22Rv1 (cell line): ENCODE results near the gene ABCC4.
"Not testable (repeated sequence)": the region's sequence is repeated elsewhere in the genome, so short reads cannot be mapped to it uniquely, and the experiment has no call there.

Experiments used
- H3K27ac ChIP-seq: fragments of 450-650 bp; 2 replicates; pipeline ENCODE4 v1.5.1; 2017
- CTCF ChIP-seq: fragments of 450-650 bp; IDR thresholded peaks from 2 replicates; pipeline ENCODE4 v1.5.1; 2017; ENCODE audit warnings: mild to moderate bottlenecking
- ZFX ChIP-seq: fragments of 450-650 bp; IDR thresholded peaks from 2 replicates; pipeline ENCODE4 v1.6.1; 2017; ENCODE audit warnings: antibody characterized with exemption, borderline replicate concordance

ABCC4 gene

GRCh38 chr13:95284436-95284835 is 16.8 kb downstream of the ABCC4 start:
- TF ChIP-seq ZFX (no peak), CTCF (no peak)
- no peak overlapping the region for H3K27ac ChIP-seq

GRCh38 chr13:95279016-95279415 is 22.2 kb downstream of the ABCC4 start:
- TF ChIP-seq CTCF (no peak), ZFX (no peak)

GRCh38 chr13:95276037-95276505 is 25.2 kb downstream of the ABCC4 start:
- no peak for TF ChIP-seq CTCF
- no peak for TF ChIP-seq ZFX
- H3K27ac ChIP-seq: no peak overlapping the region

More at GRCh38 chr13:95279016-95279415, 22.2 kb downstream of the ABCC4 start:
- no peak overlapping the region for H3K27ac ChIP-seq

- TF ChIP-seq ZFX (no peak), CTCF (no peak)
- H3K27ac ChIP-seq: no peak overlapping the region
Measured at GRCh38 chr13:95275322-95276036, 25.8 kb downstream of the ABCC4 start.

GRCh38 chr13:95273592-95274132 is 27.6 kb downstream of the ABCC4 start:
- not testable (repeated sequence) for H3K27ac ChIP-seq

- H3K27ac ChIP-seq: not testable (repeated sequence)
Measured at GRCh38 chr13:95272076-95272475, 29.2 kb downstream of the ABCC4 start.

- no peak overlapping the region for H3K27ac ChIP-seq
Measured at GRCh38 chr13:95269756-95270155, 31.5 kb downstream of the ABCC4 start.

GRCh38 chr13:95268343-95269065 is 32.7 kb downstream of the ABCC4 start:
- H3K27ac ChIP-seq: not testable (repeated sequence)

More at GRCh38 chr13:95269756-95270155, 31.5 kb downstream of the ABCC4 start:
- no peak for TF ChIP-seq ZFX
- no peak for TF ChIP-seq CTCF
